ENCODE data around the gene PALM3.

The PALM3 gene

GRCh38 chr19:14097532-14098151 lies 35.8 kb upstream of the PALM3 start:
- DNase-seq (ENCODE audit: insufficient read length) (no peak), FAIRE-seq (no peak)
- TF ChIP-seq POLR2A (IDR thresholded peaks at IDR 0.05; ENCODE audit: low read depth, low read length) (no peak), TAF1 (IDR thresholded peaks at IDR 0.05; ENCODE audit: borderline replicate concordance, low read depth, low read length) (no peak), POLR2AphosphoS5 (IDR thresholded peaks at IDR 0.05; ENCODE audit: low read depth, low read length) (no peak)

GRCh38 chr19:14096272-14096992 lies 34.6 kb upstream of the PALM3 start:
- TF ChIP-seq TAF1 (IDR thresholded peaks at IDR 0.05; ENCODE audit: borderline replicate concordance, low read depth, low read length): no peak
- TF ChIP-seq POLR2A (IDR thresholded peaks at IDR 0.05; ENCODE audit: low read depth, low read length): no peak
- TF ChIP-seq POLR2AphosphoS5 (IDR thresholded peaks at IDR 0.05; ENCODE audit: low read depth, low read length): no peak
- DNase-seq (ENCODE audit: insufficient read length) (no peak), FAIRE-seq (no peak)

DNA sequence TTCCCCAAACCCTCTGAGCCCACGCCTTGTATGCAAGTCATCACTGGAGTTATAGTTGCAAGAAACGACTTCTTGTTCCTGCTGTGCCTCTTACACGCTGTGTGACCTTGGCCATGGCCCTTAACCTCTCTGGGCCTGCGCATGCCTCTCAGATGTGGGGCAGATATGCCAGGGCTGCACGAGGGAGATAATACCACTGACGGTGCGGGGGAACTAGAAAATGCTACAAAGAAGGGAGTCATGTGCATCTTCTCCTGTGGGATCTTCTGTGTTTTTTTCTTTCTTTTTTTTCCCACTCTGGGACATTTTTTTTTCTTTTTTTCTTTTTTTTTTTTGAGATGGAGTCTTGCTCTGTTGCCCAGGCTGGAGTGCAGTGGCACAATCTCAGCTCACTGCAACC lies 33.0 kb upstream of the PALM3 start:
- TF ChIP-seq TAF1 (IDR thresholded peaks at IDR 0.05; ENCODE audit: borderline replicate concordance, low read depth, low read length) (no peak), POLR2AphosphoS5 (IDR thresholded peaks at IDR 0.05; ENCODE audit: low read depth, low read length) (no peak), POLR2A (IDR thresholded peaks at IDR 0.05; ENCODE audit: low read depth, low read length) (no peak)
- DNase-seq (ENCODE audit: insufficient read length) (no peak), FAIRE-seq (no peak)

- TF ChIP-seq TAF1 (IDR thresholded peaks at IDR 0.05; ENCODE audit: borderline replicate concordance, low read depth, low read length): no peak
- DNase-seq (ENCODE audit: insufficient read length): no peak
- no peak for FAIRE-seq
Measured at GRCh38 chr19:14093117-14093823, 31.4 kb upstream of the PALM3 start.

DNA sequence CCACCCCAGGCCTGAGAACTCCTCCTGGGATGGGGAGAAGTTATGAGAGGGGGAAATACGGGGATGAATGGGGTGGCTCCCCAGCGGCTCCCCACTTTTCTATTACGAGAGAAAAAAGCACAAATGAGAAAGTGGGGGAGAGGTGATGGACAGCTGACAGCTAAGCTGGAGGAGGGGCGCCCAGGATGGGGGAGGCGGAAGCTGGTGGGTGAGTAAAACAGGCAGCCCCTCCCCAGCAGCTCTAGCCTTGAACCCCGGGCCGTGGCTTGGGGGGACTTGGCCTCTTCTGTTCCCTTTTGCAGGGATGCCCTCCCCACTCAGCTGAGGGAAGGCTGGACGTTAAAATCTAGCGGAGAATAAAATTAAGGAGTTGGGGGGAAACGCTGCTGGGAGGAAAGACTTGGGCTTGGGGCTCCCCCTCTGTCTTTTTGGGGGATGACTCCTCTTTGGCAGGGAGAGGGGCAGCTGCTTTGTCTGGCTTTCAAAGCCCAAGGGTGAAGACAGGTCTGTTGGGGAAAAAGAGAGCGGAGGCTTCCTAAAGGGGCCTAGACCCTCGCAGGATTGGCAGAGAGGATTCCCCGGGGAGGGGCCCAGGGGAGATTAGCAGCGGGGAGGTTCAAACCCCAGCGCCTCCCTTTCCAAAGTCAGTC lies 30.1 kb upstream of the PALM3 start:
- TF ChIP-seq TAF1 (IDR thresholded peaks at IDR 0.05; ENCODE audit: borderline replicate concordance, low read depth, low read length): no peak
- TF ChIP-seq POLR2AphosphoS5 (IDR thresholded peaks at IDR 0.05; ENCODE audit: low read depth, low read length): no peak
- TF ChIP-seq POLR2A (IDR thresholded peaks at IDR 0.05; ENCODE audit: low read depth, low read length): no peak
- FAIRE-seq (peak; percentile 84), DNase-seq (ENCODE audit: insufficient read length) (peak; percentile 55)

GRCh38 chr19:14091081-14091812 lies 29.4 kb upstream of the PALM3 start:
- peak; percentile 71; the same call in 1 of the 2 replicates for TF ChIP-seq POLR2A (IDR thresholded peaks at IDR 0.05; ENCODE audit: low read depth, low read length)
- 0 out of 2 replicates have a peak, but pooled peaks have one; percentile 20 for TF ChIP-seq POLR2AphosphoS5 (IDR thresholded peaks at IDR 0.05; ENCODE audit: low read depth, low read length)
- 0 out of 2 replicates have a peak, but pooled peaks have one; percentile 16 for TF ChIP-seq TAF1 (IDR thresholded peaks at IDR 0.05; ENCODE audit: borderline replicate concordance, low read depth, low read length)
- peak; percentile 81 for DNase-seq (ENCODE audit: insufficient read length)
- no peak for FAIRE-seq

DNA sequence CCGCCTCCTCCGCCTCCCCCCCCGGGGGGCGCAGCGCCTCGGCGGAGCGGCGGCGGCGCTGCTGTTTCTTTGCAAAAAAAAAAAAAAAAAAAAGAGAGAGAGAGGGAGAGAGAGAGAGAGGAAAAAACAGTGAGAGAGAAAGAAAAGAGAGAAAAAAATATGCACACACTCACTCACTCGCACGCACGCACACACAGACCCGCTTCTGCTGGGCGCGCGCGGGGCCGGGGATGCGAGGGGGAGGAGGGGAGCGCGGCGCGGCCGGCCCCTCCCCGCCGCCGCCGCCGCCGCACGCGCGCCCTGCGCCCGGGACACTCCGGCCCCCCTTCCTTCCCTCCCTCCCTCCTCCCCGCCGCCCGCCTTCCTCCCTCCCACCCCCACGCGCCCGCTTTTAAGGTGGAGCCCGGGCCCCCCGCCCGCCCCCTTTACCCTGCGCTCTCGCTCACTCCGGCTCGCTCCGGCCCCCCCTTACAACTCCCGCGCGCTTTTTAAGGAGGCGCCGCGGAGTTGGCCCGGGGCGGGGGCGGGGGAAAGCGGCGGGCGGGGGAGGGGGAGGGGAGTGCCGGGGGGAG lies 28.7 kb upstream of the PALM3 start, which contains the start of gene SAMD1:
SAMD1 (minus strand) TSS at position 243 of the 572 bp plus-strand sequence.
- DNase-seq (ENCODE audit: insufficient read length): peak; percentile 68
- no peak for TF ChIP-seq TAF1 (IDR thresholded peaks at IDR 0.05; ENCODE audit: borderline replicate concordance, low read depth, low read length)
- TF ChIP-seq POLR2AphosphoS5 (IDR thresholded peaks at IDR 0.05; ENCODE audit: low read depth, low read length): no peak
- no peak for TF ChIP-seq POLR2A (IDR thresholded peaks at IDR 0.05; ENCODE audit: low read depth, low read length)
- peak; percentile 78 for FAIRE-seq

DNA sequence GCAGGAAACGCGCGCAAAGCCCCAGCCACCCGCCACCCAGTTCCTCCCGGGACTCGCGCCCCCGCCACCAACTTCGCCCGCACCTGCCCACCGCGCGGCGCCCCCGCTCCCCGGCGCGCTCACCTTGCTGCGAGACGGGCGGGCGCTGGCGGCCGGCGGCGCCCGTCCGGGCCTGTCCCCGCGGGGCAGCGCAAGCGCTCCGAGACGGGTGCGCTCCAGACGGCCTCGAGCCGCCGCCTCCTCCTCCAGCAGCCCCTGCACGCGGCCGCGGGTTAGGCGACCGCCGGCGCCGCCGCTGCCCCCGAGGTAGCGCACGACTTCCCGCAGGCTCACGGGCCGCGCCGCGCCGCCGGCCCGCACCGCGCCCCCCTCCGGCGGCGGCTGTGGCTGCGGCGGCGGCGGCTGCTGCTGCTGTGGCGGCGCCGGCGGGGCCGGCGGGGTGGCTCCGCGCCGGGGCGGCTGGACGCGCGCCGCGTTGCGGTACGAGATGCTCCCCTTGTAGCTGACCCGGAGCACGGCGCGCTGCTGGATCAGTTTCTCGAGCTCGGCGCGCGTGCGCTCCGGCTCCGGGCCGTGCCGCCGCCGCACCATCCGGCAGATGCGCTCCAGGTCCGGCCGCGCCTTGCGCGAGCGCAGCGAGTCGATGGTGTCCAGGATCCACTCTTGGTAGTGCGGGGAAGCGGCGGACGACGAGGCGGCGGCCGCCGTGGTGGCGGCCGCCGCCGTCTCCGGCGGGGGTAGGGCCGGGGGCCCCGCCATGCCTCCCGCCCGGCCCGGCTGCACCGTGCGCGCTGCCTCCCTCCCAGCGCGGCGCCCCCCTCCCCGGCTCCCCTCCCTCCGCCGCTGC lies 28.0 kb upstream of the PALM3 start:
- TF ChIP-seq POLR2A (IDR thresholded peaks at IDR 0.05; ENCODE audit: low read depth, low read length): no peak
- no peak for TF ChIP-seq POLR2AphosphoS5 (IDR thresholded peaks at IDR 0.05; ENCODE audit: low read depth, low read length)
- no peak for TF ChIP-seq TAF1 (IDR thresholded peaks at IDR 0.05; ENCODE audit: borderline replicate concordance, low read depth, low read length)
- FAIRE-seq (peak; percentile 84), DNase-seq (ENCODE audit: insufficient read length) (peak; percentile 53)

DNA sequence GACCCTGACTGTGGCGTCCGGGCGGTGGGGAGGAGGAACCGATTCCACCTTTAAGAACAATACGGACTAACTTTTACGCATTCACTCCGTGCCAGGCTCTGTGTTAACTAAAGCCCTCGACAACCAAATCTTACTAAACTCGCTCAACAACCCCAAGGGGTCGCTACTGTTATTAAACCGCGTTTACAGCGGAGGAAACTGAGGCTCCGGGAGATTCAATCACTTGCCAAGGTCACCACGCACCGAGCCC lies 27.5 kb upstream of the PALM3 start:
- TF ChIP-seq POLR2A (IDR thresholded peaks at IDR 0.05; ENCODE audit: low read depth, low read length) (no peak), TAF1 (IDR thresholded peaks at IDR 0.05; ENCODE audit: borderline replicate concordance, low read depth, low read length) (no peak), POLR2AphosphoS5 (IDR thresholded peaks at IDR 0.05; ENCODE audit: low read depth, low read length) (no peak)
- DNase-seq (ENCODE audit: insufficient read length) (no peak), FAIRE-seq (peak; percentile 53)

All from GM12892 (cell line).